AG04450 (cell line): ENCODE results near the gene KCNK16. TPM values are rescaled to one million over a fixed set of nuclear protein-coding genes. Genes with fewer than 3 reads are reported as not detected.

Experiments
- CTCF ChIA-PET: fragments of 300-600, 350-600 bp; formaldehyde crosslinking; extraction: SDS; loops from one replicate; lab custom pipeline; 2022; ENCODE audit warnings: antibody characterized with exemption, inconsistent platforms; lab: Charles Lee
- POLR2A ChIA-PET: fragments of 350-600 bp; formaldehyde crosslinking; extraction: SDS; loops from one replicate; lab custom pipeline; 2021; ENCODE audit warnings: antibody characterized with exemption, inconsistent platforms; lab: Yijun Ruan, JAX
- DNase-seq: peaks from one replicate; pipeline ENCODE4 v3.0.0-alpha.2; 2011; ENCODE audit warnings: low read depth, low spot score
- H3K27ac ChIP-seq: one replicate; pipeline ENCODE4 v1.5.1; 2012; ENCODE audit warnings: low read depth, low read length, control low read depth
- H3K27me3 ChIP-seq: one replicate; pipeline ENCODE4 v1.6.0; 2012; ENCODE audit warnings: low read length; ENCODE audit not compliant: control insufficient read depth, insufficient read depth
- H3K4me3 ChIP-seq: 2 replicates; pipeline ENCODE4 v1.5.1; 2011; ENCODE audit warnings: mild to moderate bottlenecking, low read depth, low read length, control low read depth
- H3K9me3 ChIP-seq: 2 replicates; pipeline ENCODE4 v1.5.1; 2012; ENCODE audit warnings: low read length; ENCODE audit not compliant: control insufficient read depth, insufficient read depth
- polyA plus RNA-seq: library from polyadenylated mRNA; depleted of rRNA; stranded (reverse); fragments of >200 nt; gene quantifications from 2 replicates; pipeline ENCODE4 v1.2.3, GENCODE V29; 2011
- TF ChIP-seq, protein P1 (sequence below): IDR thresholded peaks from 2 replicates; pipeline ENCODE4 v1.5.1; 2011; ENCODE audit warnings: low read depth, low read length, control low read depth, inconsistent platforms

Gene KCNK16
- polyA plus RNA-seq, 1 experiment: not detected

DNA sequence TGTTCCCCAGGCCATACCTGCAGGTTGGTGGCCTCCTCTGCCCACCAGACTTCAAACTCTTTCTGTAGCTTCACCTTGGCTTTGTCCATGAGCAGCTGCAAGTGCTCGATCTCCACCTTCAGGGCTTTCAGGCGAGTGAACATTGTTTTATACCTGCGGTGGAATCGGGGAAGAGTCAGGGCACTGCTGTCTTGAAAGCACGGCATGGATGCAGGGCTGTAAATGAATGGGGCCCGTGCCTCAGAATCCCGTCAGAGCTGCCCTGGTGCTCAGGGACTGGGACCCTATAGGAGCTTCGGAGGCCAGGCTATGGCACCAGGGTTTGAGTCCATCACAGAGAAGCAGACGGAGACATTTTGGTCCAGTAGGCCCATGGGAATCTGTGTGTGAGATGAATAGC lies 37.9 kb upstream of the KCNK16 start:
- H3K27ac ChIP-seq: no peak overlapping the region
- no peaks in the 10 kb centered on the region for H3K27me3 ChIP-seq
- no peak overlapping the region for H3K4me3 ChIP-seq
- DNase-seq: no peak
- POLR2A ChIA-PET: no interaction called here
- TF ChIP-seq, protein P1, sequence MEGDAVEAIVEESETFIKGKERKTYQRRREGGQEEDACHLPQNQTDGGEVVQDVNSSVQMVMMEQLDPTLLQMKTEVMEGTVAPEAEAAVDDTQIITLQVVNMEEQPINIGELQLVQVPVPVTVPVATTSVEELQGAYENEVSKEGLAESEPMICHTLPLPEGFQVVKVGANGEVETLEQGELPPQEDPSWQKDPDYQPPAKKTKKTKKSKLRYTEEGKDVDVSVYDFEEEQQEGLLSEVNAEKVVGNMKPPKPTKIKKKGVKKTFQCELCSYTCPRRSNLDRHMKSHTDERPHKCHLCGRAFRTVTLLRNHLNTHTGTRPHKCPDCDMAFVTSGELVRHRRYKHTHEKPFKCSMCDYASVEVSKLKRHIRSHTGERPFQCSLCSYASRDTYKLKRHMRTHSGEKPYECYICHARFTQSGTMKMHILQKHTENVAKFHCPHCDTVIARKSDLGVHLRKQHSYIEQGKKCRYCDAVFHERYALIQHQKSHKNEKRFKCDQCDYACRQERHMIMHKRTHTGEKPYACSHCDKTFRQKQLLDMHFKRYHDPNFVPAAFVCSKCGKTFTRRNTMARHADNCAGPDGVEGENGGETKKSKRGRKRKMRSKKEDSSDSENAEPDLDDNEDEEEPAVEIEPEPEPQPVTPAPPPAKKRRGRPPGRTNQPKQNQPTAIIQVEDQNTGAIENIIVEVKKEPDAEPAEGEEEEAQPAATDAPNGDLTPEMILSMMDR: no peak
- H3K9me3 ChIP-seq: no peaks in the 10 kb centered on the region
- CTCF ChIA-PET: no interaction called here

DNA sequence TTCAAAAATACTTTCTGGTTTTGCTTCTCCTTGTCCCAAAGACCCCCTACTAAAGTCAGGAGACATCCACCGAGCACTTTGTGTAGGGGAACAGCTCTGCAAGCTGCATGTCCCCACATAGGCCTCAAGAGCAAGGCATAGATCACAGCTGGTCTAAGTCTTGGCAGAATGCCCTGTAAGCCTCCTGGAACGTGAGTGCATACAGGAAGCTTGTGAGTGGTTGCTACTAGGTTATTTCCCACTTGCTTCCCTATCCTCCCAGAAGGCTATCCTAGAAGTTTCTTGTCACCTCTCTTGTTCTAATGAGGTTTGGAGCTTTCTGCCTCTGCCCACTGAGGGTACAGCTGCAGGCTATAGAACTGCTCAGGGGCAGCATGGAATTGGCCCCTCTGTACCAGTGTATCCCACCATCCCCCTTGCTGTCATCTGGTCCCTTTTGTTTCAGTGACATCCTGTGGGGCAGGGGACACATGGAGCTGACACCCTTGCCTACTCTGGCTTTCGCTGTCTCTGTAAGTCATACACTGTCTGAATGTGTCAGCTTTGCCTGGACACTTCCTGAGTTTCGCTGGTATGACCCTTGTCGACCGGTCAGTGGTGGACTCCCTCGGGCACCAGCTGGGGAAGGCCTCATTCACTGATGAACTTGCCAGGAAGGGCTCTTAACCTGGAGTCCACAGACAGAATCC lies 35.6 kb upstream of the KCNK16 start:
- CTCF ChIA-PET: interaction anchor here (1.0 kb wide), 1 partner anchor 12 kb away, joined by 3 read pairs; no protein-coding TSS in a partner anchor
- POLR2A ChIA-PET: no interaction called here
- Histone ChIP-seq H3K9me3 (no peaks in the 10 kb centered on the region), H3K4me3 (no peak overlapping the region), H3K27me3 (no peaks in the 10 kb centered on the region), H3K27ac (no peak overlapping the region)
- TF ChIP-seq, protein P1: no peak
- DNase-seq: peak; percentile 3

DNA sequence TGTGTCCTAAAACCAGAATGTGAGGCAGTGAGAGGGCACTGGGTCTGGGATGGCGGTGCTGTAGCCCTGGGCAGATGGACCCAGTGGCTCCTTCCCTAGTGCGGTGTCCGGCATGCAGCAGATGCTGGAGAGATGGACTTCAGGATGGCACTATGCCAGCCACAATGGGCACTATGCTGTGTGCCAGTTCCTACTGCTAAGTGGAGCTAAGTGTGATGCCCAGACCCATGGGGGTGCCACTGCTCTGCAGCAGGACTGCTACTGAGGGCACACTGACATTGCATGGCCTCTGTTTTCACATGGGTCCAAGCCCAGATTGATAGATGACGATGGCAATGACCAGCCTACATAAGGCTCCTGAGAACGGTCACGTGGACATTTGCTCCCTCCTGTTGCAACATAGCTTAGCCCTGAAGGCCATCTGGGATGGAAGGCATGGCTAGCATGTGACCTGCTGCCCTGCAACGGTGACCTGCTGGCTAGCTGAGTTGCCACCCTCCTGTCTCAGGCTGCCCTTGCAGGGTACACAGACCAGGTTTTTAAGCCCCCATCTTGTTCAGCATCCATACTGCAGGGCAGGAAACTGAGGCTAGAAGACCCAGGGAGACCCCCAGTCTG lies 31.3 kb upstream of the KCNK16 start:
- ChIA-PET CTCF (interaction anchor here (0.6 kb wide), 2 partner anchors 151 to 993 kb away, joined by 3 read pairs; no protein-coding TSS in a partner anchor), POLR2A (no interaction called here)
- TF ChIP-seq, protein P1: no peak
- no peak overlapping the region for H3K4me3 ChIP-seq
- peaks cover 2% of the 10 kb centered on the region for H3K27me3 ChIP-seq
- no peaks in the 10 kb centered on the region for H3K9me3 ChIP-seq
- H3K27ac ChIP-seq: no peak overlapping the region
- no peak for DNase-seq

DNA sequence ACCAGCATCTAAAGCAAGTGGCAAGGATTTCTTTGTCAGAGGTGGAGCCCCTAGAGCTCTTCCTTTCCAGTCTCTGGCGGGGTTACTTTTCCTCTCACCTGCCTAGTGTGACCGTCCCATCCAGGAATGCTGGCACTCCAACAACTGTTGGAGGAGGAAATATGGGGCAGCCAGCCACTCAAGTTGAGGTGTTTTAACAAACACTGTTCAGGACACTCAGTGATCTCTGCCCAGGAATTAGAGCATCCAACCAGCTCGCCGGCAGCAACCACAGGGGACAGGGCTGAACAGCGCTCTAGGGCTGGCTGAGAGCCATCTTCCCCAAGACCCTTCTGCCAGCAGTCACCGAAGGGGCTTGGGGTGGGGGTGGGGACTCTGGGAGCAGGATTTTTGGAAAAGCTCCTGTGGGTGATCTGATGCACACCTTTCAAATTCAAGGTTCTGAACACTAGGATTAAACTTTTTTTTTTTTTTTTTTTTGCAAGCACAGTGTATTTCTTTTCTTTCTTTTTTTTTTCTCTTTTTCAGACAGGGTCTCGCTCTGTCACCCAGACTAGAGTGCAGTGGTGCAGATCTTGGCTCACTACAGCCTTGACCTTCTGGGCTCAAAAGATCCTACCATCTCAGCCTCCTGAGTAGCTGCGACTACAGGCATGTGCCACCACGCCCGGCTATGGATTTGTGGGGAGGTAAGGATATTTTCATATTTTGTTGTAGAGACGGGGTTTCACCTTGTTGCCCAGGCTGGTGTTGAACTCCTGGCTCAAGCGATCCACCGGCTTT lies 28.4 kb upstream of the KCNK16 start:
- TF ChIP-seq, protein P1: no peak
- CTCF ChIA-PET: interaction anchor here (0.5 to 1.1 kb wide), 2 partner anchors 11 to 442 kb away, joined by 3 to 5 read pairs; no protein-coding TSS in a partner anchor
- POLR2A ChIA-PET: no interaction called here
- H3K9me3 ChIP-seq: no peaks in the 10 kb centered on the region
- no peak overlapping the region for H3K4me3 ChIP-seq
- H3K27me3 ChIP-seq: peaks cover 2% of the 10 kb centered on the region
- H3K27ac ChIP-seq: no peak overlapping the region
- DNase-seq: no peak
